HG03280 (cell line): ENCODE data around the gene ADSS1.
"Not testable (repeated sequence)": the region's sequence is repeated elsewhere in the genome, so short reads cannot be mapped to it uniquely, and the experiment has no call there.

Experiments
- ATAC-seq: cut with Tn5 transposase; IDR thresholded peaks from one replicate; pipeline ENCODE4 v1.9.1; 2021; ENCODE audit warnings: mild to moderate bottlenecking, moderate library complexity; ENCODE audit not compliant: unreplicated experiment

The ADSS1 gene

GRCh38 chr14:104714066-104714465 is 10.0 kb upstream of the ADSS1 start:
- no peak for ATAC-seq

- ATAC-seq = no peak
These were observed 9.3 kb upstream of the ADSS1 start for GRCh38 chr14:104714681-104715080.

- no peak for ATAC-seq
These were observed 8.6 kb upstream of the ADSS1 start for GRCh38 chr14:104715416-104715815.

DNA sequence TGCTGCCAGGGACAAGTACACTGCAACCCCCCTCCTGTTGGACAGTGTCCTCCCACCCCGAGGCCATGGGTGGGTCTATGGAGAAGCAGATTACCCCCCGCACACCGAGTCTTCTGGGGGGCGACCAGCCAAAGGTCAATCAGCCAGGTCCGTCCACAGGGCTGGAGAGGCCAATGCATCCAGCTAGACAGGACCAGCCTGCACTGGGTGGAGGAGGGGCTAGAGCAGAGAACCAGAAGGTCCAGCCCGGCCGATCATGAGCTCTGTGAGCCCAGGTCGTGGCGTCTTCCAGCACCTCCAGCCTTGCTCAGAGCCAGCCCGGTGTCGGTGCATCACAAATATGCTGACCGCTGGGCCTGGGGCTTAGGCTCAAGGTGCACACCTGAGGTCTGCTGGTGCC is 8.2 kb upstream of the ADSS1 start:
- ATAC-seq = no peak

- no peak for ATAC-seq
These were observed 6.9 kb upstream of the ADSS1 start for GRCh38 chr14:104717137-104717536.

- no peak for ATAC-seq
These were observed 6.4 kb upstream of the ADSS1 start for GRCh38 chr14:104717646-104718045.

- no peak for ATAC-seq
These were observed 5.9 kb upstream of the ADSS1 start for GRCh38 chr14:104718147-104718546.

DNA sequence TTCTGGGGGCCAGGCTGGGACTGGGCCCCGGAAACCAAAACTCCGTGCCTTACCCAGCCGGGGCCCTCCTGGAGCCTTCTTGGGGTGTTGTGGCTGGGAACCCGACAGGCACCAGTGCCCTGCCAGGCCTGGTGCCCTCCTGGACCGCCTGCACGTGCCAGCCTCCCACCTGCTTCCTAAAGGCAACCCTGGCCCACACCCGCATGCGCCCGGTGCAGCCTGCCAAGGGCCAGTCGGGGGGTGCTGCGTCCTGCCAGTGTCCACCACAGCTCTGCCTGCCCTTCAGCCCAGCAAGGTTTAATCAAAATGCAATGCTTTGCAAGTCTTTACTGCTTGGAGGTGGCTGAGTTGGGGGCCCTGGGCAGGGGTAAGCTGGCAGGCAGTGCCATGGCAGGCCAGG is 5.2 kb upstream of the ADSS1 start:
- no peak for ATAC-seq

DNA sequence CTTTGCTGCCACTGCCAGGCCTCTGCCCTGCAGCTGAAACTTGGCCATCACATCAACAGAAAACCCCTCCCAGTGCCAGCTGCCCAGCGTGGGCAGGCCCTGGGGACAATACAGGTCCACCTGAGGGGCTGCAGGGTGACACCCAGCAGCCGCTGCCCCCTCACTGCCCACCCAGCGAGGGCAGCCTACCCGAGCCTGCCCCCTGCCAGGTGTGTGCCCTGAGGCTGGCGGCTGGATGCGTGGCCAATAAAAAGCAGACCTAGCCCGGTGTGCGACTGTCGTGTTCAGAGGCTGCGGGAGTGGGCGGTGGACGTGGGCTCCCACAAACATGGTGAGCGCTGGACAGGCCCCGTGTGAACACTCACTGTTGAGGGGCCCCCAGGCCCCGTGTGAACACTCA is 4.7 kb upstream of the ADSS1 start:
- no peak for ATAC-seq

GRCh38 chr14:104721505-104722431 is 2.3 kb upstream of the ADSS1 start:
- ATAC-seq = no peak

DNA sequence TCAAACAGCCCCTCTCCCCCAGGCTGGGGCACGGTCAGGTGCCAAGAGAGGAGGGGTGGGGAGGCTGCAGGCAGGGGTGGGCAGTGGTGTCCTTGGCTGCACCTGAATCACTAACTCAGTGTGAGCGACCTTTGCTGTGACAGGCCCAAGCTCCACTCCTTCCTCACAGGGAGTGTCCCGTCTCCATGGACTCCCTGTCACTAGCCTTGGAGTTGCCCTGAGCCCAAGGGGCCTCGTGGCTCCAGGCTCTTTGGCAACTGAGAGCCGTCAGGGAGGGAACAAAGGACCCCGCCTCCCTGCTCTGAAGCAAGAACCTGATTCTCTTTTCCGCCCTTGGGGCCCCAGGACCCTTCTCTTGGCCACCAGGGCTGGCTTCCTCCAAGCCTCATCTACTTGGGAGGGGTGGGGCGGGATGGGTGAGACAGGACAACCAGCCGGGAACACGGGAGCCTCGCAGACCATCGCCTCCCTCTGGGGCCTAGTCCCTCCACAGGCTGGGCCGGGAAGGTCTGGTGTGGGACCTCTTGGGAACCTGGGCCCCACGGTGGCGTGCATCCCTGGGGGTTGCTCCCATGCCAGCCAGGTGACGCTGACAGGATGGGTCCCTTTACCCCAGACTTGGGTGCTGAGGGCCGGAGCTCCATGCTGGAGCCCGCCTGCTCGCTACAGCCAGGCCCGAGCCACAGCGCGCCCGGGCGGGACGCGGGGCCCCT is 935 bp upstream of the ADSS1 start:
- ATAC-seq = no peak

- ATAC-seq = no peak
These were observed 465 bp downstream of the ADSS1 start for GRCh38 chr14:104724407-104724980.

- no peak for ATAC-seq
These were observed 1.1 kb downstream of the ADSS1 start for GRCh38 chr14:104724981-104725771.

DNA sequence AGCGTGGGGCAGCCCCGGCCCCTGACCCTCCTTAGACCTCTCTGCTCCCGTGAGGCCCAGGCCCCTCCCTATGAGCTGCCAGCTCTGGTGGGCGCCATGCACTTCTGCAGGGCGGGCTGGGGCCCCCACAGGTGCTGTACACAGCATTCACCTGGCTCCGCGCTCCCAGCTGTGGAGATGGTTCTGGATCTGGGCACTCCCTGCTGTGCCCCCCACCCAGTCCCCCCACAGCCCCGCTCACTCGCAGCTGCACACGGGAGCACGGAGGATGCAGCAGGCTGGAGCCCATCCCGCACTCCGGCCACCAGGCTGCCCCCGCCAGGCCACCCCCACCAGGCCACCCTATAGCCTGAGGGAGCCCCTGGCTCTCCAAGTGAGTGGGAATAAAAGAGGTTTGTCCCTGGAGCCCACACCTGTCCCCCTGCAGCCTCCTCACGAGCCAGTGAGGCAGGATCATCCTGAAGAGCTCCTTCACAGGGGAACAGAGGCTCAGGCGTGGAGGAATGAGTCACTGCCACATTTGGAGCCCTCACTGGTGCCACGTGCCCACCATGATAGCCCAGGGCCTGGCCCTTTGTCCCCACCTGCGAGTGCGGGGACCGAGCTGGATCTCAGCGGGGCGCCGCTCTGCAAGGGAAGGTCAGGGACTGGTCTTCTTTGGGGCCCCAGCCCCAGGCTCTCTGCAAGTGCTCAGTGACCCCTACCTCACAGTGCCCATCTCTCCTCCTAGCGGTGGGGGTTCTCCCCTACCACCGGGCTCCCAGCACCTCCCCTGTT is 1.9 kb downstream of the ADSS1 start:
- ATAC-seq = no peak

GRCh38 chr14:104726600-104727451 is 2.8 kb downstream of the ADSS1 start:
- ATAC-seq = no peak

- ATAC-seq = no peak
These were observed 4.6 kb downstream of the ADSS1 start for GRCh38 chr14:104728631-104729030.

GRCh38 chr14:104729176-104729834 is 5.3 kb downstream of the ADSS1 start:
- ATAC-seq = not testable (repeated sequence)

- no peak for ATAC-seq
These were observed 5.8 kb downstream of the ADSS1 start for GRCh38 chr14:104729835-104730181.

DNA sequence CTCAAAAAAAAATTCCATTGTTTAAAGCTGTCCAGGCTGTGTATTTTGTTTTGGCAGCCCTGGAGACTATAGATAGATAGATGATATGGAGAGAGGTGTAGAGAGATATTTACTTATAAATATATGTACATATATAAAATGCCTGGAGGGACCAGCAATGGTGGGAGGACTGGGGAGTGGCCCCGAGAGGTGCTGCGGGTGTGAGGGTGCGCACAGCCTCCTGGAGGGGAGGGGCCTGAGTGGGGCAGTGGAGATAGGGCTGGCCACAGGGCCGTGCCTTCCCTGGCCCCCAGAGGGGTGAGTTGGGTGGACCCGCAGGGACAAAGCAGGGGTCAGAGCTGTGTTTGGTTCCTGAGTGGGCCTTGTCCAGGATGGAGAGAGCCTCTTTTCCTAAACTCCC is 6.5 kb downstream of the ADSS1 start:
- ATAC-seq = no peak
